Hematopoietic multipotent progenitor cell treated with erythropoietin and hydrocortisone succinate and interleukin-3 and kit ligand, for 6 days (in vitro differentiated cells): Measurements from ENCODE around the gene PRSS56.
"Not testable (repeated sequence)": the region's sequence is repeated elsewhere in the genome, so short reads cannot be mapped to it uniquely, and the experiment has no call there.

Experiments
- DNase-seq: peaks from one replicate; pipeline ENCODE4 v3.0.0-alpha.2; 2015

Gene PRSS56

DNA sequence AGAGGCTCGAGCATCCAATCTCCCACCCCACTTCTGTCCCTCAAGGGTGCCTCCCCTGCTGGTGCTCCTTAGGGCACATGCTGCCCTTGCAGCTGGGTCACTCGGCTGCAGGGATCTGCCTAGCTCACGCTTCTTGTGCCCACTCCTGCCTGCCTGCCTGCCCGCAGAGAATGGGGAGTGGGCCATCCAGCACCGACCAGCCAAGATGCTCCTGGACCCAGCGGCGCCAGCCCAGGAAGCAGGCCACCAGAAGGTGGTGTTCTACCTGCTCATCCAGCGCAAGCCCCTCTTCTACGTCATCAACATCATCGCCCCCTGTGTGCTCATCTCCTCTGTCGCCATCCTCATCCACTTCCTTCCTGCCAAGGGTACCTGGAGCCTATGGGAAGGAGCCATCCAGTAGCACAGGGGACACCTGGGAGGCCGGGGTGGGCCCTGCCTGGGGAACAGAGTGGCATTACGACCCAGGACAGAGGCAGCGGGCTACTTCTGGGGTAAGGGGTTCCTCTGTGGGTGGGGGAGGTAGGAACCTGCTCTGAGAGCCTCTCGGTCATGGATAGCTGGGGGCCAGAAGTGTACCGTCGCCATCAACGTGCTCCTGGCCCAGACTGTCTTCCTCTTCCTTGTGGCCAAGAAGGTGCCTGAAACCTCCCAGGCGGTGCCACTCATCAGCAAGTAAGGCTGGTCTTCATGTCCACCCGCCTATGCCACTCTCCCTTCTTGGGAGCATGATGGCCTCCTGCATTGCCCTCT, 22.7 kb downstream of the PRSS56 start:
- no peak for DNase-seq

DNA sequence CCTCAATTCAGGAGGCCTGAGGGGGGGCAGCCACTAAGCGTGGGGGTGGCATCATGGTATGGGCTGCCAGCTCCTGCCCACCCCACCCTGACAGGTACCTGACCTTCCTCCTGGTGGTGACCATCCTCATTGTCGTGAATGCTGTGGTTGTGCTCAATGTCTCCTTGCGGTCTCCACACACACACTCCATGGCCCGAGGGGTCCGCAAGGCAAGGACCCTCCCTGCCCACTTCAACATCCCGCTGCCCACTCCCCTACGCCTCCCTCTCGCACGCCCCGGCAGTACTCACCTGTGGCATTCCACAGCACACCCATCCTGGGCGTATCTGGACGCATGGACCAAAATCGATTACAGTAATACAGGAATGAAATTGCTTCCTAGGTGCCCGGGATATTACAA, 23.3 kb downstream of the PRSS56 start:
- no peak for DNase-seq

DNA sequence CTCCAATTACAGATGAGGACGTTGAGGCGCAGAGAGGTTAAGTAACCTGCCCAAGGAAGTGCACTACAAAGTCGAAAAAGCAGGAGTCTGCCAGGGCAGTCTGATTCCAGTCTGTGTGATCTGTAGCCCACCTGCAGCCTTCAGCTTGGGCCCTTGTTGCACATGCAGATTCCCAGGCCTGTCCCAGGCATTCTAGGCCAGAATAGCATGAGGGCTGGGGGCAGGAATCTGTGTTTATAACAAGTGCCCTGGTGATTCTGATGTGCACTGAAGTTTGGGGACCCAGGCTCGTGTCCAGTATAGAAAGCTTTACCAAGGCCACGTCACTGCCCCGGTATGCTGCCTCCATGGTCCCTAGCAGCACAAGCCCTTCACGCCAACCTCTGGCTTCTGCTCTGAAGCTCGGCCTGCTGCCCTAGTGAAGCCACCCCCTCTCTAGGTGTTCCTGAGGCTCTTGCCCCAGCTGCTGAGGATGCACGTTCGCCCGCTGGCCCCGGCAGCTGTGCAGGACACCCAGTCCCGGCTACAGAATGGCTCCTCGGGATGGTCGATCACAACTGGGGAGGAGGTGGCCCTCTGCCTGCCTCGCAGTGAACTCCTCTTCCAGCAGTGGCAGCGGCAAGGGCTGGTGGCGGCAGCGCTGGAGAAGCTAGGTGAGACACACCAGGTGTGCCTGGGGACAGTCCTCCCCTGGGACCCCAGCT, 23.9 kb downstream of the PRSS56 start:
- DNase-seq, result no peak

DNA sequence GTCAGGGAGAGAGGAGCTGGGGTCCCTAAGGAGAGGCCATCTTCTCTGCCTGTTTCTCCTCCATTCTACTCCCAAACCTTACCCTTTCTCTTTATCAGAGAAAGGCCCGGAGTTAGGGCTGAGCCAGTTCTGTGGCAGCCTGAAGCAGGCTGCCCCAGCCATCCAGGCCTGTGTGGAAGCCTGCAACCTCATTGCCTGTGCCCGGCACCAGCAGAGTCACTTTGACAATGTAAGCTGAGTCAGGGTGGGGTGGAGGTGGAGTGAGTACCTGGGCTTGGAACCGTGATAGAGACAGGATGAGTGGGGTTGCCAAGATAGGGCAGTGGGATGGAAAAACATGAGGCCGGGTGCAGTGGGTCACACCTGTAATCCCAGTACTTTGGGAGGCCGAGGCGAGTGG, 24.5 kb downstream of the PRSS56 start:
- DNase-seq, result no peak

DNA sequence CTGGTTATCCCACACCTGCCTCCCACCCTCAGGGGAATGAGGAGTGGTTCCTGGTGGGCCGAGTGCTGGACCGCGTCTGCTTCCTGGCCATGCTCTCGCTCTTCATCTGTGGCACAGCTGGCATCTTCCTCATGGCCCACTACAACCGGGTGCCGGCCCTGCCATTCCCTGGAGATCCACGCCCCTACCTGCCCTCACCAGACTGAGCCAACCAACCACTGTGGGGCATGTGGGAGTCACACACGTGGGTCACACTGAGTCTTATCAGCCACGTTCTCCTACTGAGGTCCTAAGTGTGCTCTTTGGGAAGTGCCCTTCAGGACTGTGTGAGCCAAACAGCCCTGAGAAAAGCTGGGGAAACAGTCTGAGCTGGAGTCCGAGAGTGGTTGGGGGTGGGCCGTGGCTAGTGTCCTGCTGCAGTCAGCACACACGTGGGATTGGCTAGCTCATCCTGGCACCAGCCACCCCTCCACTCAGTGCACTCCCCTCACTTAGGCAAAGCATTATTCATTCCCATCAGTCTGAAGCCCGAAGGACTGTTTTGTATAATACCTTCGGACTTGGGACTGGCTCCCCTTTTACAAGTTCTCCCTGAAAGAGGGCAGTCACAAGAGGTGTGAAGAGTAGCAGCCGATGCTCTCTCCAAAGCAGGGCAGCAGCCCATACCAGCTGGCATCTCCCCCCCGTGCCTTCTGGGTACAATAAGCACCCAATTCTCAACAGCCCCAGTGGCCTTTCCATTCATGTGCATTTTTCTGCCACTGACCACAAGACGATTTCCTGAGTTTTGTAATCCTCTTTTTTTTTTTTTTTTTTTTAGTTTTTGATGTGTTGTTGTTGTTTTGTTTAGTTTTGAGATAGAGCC, 25.6 kb downstream of the PRSS56 start:
- no peak for DNase-seq

DNA sequence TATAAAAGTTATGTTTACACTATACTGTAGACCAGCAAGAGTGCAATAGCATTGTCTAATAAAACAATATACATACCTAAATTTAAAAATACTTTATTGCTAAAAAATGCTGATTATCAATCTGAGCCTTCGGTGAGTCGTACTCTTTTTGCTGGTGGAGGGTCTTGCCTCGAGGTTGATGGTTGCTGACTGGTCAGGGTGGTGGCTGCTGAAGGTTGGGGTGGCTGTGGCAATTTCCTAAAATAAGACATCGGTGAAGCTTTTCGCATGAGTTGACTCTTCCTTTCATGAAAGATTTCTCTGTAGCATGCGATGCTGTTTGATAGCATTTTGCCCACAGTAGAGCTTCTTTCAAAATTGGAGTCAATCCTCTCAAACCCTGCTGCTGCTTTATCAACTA, 27.8 kb downstream of the PRSS56 start:
- no peak for DNase-seq

DNA sequence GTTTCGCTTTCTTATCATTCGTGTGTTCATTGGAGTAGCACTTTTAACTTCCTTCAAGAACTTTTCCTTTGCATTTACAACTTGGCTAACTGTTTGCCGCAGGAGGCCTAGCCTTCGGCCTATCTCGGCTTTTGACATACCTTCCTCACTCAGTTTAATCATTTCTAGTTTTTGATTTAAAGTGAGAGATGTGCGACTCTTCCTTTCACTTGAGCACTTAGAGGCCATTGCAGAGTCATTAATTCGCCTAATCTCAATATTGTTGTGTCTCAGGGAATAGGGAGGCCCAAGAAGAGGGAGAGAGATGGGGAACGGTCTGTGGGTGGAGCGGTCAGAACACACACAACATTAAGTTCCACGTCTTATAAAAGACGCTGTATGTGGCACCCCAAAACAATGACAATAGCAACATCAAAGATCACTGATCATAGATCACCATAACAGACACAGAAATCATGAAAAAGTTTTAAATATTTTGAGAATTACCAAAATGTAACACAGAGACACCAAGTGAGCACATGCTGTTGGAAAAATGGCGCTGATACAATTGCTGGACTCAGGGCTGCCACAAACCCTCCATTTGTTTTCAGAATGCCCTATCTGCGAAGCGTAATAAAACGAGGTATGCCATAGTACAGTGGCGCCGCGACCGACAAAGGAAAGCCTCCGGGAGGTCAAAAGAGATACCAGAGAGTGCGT, 29.6 kb downstream of the PRSS56 start:
- peak; percentile 71 for DNase-seq

GRCh38 chr2:232550354-232551249, 30.4 kb downstream of the PRSS56 start, which contains the start of the genes EIF4E2 and TIGD1:
Gene EIF4E2, plus strand, starts transcription at chr2:232550689. Its CDS starts 36 bp downstream, at chr2:232550725.
Gene TIGD1, minus strand, starts transcription at chr2:232550557. Its CDS starts 675 bp downstream, at chr2:232549882.
- peak; percentile 95 for DNase-seq

GRCh38 chr2:232551250-232551638, 31.1 kb downstream of the PRSS56 start:
- peak; percentile 49 for DNase-seq

GRCh38 chr2:232551776-232552175, 31.6 kb downstream of the PRSS56 start:
- no peak for DNase-seq

DNA sequence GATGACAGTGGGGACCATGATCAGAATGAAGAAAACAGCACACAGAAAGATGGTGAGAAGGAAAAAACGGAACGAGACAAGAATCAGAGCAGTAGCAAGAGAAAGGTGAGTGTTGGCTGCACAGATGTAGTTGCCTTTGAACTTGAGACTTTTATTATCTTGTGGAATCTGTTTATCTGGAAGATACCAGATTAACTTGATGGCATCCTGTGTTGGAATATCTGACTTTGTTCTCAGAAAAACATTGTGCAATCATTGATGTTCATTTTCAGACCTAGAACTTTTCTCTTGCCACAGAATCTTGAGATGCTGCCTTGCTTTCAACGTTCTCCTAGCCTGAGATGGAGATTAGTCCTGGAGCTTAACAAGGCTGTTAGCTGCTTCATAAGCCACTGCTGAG, 36.2 kb downstream of the PRSS56 start:
- no peak for DNase-seq

DNA sequence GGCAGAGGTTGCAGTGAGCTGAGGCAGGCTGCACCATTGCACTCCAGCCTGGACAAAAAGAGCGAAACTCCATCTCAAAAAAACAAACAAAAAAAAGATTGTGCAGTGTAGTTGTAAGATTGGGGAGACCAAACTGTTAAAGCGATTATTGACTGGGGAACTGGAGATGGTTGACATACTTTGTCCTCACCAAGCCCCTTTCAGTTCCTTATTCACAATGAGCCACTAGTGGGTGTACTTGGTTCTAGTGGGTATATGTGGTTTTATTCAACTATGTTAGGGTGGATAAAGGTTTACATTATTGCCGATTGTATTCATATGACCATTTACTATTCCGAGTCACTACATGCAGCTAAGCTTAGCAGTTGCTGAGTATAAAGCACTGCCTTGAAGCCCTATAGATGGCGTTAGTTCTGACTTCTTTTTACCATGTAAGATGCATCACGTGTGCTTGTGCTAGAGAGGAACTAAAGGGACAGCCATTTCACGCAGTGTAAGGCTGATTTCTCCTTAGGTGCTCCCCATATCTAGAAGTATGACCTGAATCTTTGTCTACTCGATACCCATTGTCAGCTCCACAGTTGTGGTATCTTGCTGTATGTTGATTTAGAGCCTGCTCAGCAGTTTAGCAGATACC, 42.4 kb downstream of the PRSS56 start:
- no peak for DNase-seq

GRCh38 chr2:232563580-232563979, 43.4 kb downstream of the PRSS56 start:
- no peak for DNase-seq

DNA sequence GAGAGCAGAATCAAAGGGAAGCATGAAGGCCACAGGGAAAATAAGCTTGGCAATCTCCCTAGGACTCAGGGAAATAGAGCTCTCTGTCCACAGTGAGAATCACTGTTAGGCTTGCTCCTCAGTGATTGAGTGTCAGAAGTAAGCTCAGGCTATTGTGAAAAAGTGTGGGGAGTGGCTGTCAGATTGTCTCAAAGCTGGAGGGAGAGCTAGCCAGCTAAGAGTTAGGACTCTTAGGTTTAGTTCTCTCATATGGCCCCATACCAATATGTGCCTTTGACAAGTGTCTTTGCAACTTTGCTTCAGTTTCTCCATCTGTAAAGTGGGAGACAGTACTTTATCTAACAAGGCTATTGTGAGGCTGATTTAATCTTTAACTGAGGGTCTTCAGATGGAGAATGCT, 47.5 kb downstream of the PRSS56 start:
- peak; percentile 53 for DNase-seq

- DNase-seq, result peak; percentile 91
Observed at GRCh38 chr2:232568161-232568560, 48.0 kb downstream of the PRSS56 start.

- DNase-seq, result no peak
Observed at GRCh38 chr2:232569541-232569940, 49.4 kb downstream of the PRSS56 start.

GRCh38 chr2:232570481-232570880, 50.3 kb downstream of the PRSS56 start:
- not testable (repeated sequence) for DNase-seq

- no peak for DNase-seq
Observed at GRCh38 chr2:232571026-232571474, 50.9 kb downstream of the PRSS56 start.

DNA sequence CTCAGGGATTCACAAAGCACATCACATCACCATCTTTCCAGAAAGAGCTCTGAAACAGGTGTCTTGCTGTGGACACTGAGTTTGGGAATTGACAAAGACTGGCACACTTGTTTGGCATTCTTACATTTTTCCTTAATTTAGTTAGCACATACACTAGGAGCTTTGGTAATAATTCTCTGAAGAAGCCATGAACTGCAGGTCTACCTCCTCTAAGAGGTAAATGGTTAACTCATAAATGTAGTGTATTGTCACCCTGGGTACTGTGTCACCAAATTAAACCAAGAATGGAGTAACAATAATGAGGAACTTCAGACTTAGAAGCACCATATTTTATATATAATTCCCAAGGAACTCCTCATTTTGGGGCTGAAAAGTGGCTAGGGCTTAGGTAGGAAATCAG, 52.9 kb downstream of the PRSS56 start:
- no peak for DNase-seq

GRCh38 chr2:232573771-232574435, 53.7 kb downstream of the PRSS56 start:
- DNase-seq, result no peak
